GM18873 (cell line): ENCODE results near the gene CADM2.

ENCODE experiments used
- ATAC-seq: cut with Tn5 transposase; IDR thresholded peaks from one replicate; pipeline ENCODE4 v1.9.1; 2021; ENCODE audit warnings: mild to moderate bottlenecking, moderate library complexity, moderate number of reproducible peaks; ENCODE audit not compliant: unreplicated experiment, low FRiP score

The CADM2 gene

GRCh38 chr3:85171976-85172375 lies 213.2 kb downstream of the CADM2 start:
- ATAC-seq = no peak

- ATAC-seq = no peak
These were observed 218.0 kb downstream of the CADM2 start for GRCh38 chr3:85176799-85177198.

- no peak for ATAC-seq
These were observed 224.4 kb downstream of the CADM2 start for GRCh38 chr3:85182975-85183752.

- no peak for ATAC-seq
These were observed 226.7 kb downstream of the CADM2 start for GRCh38 chr3:85185495-85185894.

GRCh38 chr3:85189731-85190130 lies 230.9 kb downstream of the CADM2 start:
- ATAC-seq = no peak

GRCh38 chr3:85193565-85193964 lies 234.8 kb downstream of the CADM2 start:
- ATAC-seq = no peak

- no peak for ATAC-seq
These were observed 249.9 kb downstream of the CADM2 start for GRCh38 chr3:85208650-85209049.

- no peak for ATAC-seq
These were observed 251.8 kb downstream of the CADM2 start for GRCh38 chr3:85210540-85210939.

GRCh38 chr3:85228966-85229365 lies 270.2 kb downstream of the CADM2 start:
- ATAC-seq = no peak

GRCh38 chr3:85244091-85244490 lies 285.3 kb downstream of the CADM2 start:
- no peak for ATAC-seq

- ATAC-seq = no peak
These were observed 285.7 kb downstream of the CADM2 start for GRCh38 chr3:85244519-85244918.

GRCh38 chr3:85251766-85252165 lies 293.0 kb downstream of the CADM2 start:
- no peak for ATAC-seq

GRCh38 chr3:85252686-85253085 lies 293.9 kb downstream of the CADM2 start:
- no peak for ATAC-seq

- ATAC-seq = no peak
These were observed 295.9 kb downstream of the CADM2 start for GRCh38 chr3:85254738-85255137.

- no peak for ATAC-seq
These were observed 297.2 kb downstream of the CADM2 start for GRCh38 chr3:85255949-85256348.

- no peak for ATAC-seq
These were observed 299.5 kb downstream of the CADM2 start for GRCh38 chr3:85258326-85258725.

- no peak for ATAC-seq
These were observed 300.0 kb downstream of the CADM2 start for GRCh38 chr3:85258819-85259218.

- no peak for ATAC-seq
These were observed 301.0 kb downstream of the CADM2 start for GRCh38 chr3:85259748-85260147.

GRCh38 chr3:85264381-85264780 lies 305.6 kb downstream of the CADM2 start:
- ATAC-seq = no peak

GRCh38 chr3:85270488-85270887 lies 311.7 kb downstream of the CADM2 start:
- ATAC-seq = no peak

GRCh38 chr3:85271911-85272310 lies 313.1 kb downstream of the CADM2 start:
- no peak for ATAC-seq

- ATAC-seq = no peak
These were observed 329.5 kb downstream of the CADM2 start for GRCh38 chr3:85288257-85288656.

GRCh38 chr3:85297291-85297690 lies 338.5 kb downstream of the CADM2 start:
- ATAC-seq = no peak
